Mesendoderm (in vitro differentiated cells): Measurements from ENCODE around the gene CNNM1.

Source experiments
- DNase-seq: peaks from one replicate; pipeline ENCODE4 v3.0.0; 2013
- H2AK5ac ChIP-seq: 2 replicates; pipeline ENCODE4 v1.6.1; 2013; ENCODE audit warnings: low read length, inconsistent platforms
- H2BK120ac ChIP-seq: 2 replicates; pipeline ENCODE4 v1.6.1; 2013; ENCODE audit warnings: low read depth, mild to moderate bottlenecking, low read length, moderate library complexity, mixed read lengths
- H2BK15ac ChIP-seq: replicated peaks from 2 replicates; pipeline ENCODE4 v1.6.1; 2013; ENCODE audit warnings: low read depth, mild to moderate bottlenecking, moderate library complexity
- H2BK5ac ChIP-seq: 2 replicates; pipeline ENCODE4 v1.6.1; 2013; ENCODE audit warnings: low read length, inconsistent platforms
- H3K18ac ChIP-seq: 2 replicates; pipeline ENCODE4 v1.6.1; 2013; ENCODE audit warnings: mild to moderate bottlenecking, low read length, mixed read lengths
- H3K23ac ChIP-seq: one replicate; pipeline ENCODE4 v1.6.1; 2013; ENCODE audit warnings: low read length
- H3K27ac ChIP-seq: 2 replicates; pipeline ENCODE4 v1.5.1; 2013; ENCODE audit warnings: low read depth, mild to moderate bottlenecking, inconsistent platforms, low read length, moderate library complexity
- H3K27me3 ChIP-seq: 2 replicates; pipeline ENCODE4 v1.6.1; 2013; ENCODE audit warnings: low read length, control low read depth, mild to moderate bottlenecking, inconsistent platforms; ENCODE audit not compliant: insufficient read depth, poor library complexity
- H3K36me3 ChIP-seq: 2 replicates; pipeline ENCODE4 v1.6.1; 2013; ENCODE audit warnings: low read length, inconsistent platforms; ENCODE audit not compliant: control insufficient read depth, insufficient read depth
- H3K4ac ChIP-seq: one replicate; pipeline ENCODE4 v1.6.1; 2013; ENCODE audit warnings: low read depth, mild to moderate bottlenecking, low read length, moderate library complexity
- H3K4me1 ChIP-seq: 2 replicates; pipeline ENCODE4 v1.6.1; 2013; ENCODE audit warnings: low read depth, low read length, inconsistent platforms; ENCODE audit not compliant: control insufficient read depth
- H3K4me2 ChIP-seq: 2 replicates; pipeline ENCODE4 v1.6.1; 2013; ENCODE audit warnings: low read length
- H3K4me3 ChIP-seq: 2 replicates; pipeline ENCODE4 v1.5.1; 2013; ENCODE audit warnings: mild to moderate bottlenecking, low read length
- H3K56ac ChIP-seq: one replicate; pipeline ENCODE4 v1.6.1; 2013; ENCODE audit warnings: low read length
- H3K79me1 ChIP-seq: 2 replicates; pipeline ENCODE4 v1.6.1; 2013; ENCODE audit warnings: low read length, inconsistent platforms
- H3K79me2 ChIP-seq: 2 replicates; pipeline ENCODE4 v1.6.1; 2013; ENCODE audit warnings: mild to moderate bottlenecking, low read length; ENCODE audit not compliant: control insufficient read depth, insufficient read depth
- H3K9ac ChIP-seq: 2 replicates; pipeline ENCODE4 v1.6.1; 2013; ENCODE audit warnings: low read length, inconsistent platforms
- H4K5ac ChIP-seq: one replicate; pipeline ENCODE4 v1.6.1; 2013; ENCODE audit warnings: low read length
- H4K8ac ChIP-seq: one replicate; pipeline ENCODE4 v1.6.1; 2013; ENCODE audit warnings: low read depth, mild to moderate bottlenecking, control low read depth, low read length, moderate library complexity
- WGBS: extraction: QIAGEN DNeasy Blood & Tissue Kit; methylation state at CpG from one replicate; pipeline ENCODE4 v1.1.7; 2013; ENCODE audit warnings: low lambda C conversion rate, missing lambda C conversion rate; ENCODE audit not compliant: insufficient coverage; ENCODE audit errors: extremely low coverage; 5-methylcytosine and 5-hydroxymethylcytosine counted together

The CNNM1 gene

GRCh38 chr10:99422529-99423096 lies 93.5 kb downstream of the CNNM1 start:
- no peak overlapping the region for H2AK5ac ChIP-seq
- H3K36me3 ChIP-seq: no peaks in the 10 kb centered on the region
- no peak overlapping the region for H2BK15ac ChIP-seq
- no peak overlapping the region for H2BK5ac ChIP-seq
- H3K18ac ChIP-seq: no peak overlapping the region
- H3K79me1 ChIP-seq: peaks cover 8% of the 10 kb centered on the region
- no peak overlapping the region for H2BK120ac ChIP-seq
- H3K56ac ChIP-seq: no peak overlapping the region
- no peak overlapping the region for H3K4me2 ChIP-seq
- no peak overlapping the region for H3K9ac ChIP-seq
- H3K27ac ChIP-seq: no peak overlapping the region
- H4K5ac ChIP-seq: no peak overlapping the region
- H4K8ac ChIP-seq: no peak overlapping the region
- no CpG with 5 or more reads among the region's 5 CpGs for WGBS
- no peaks in the 10 kb centered on the region for H3K4me1 ChIP-seq
- no peak overlapping the region for H3K4me3 ChIP-seq
- no peak overlapping the region for H3K23ac ChIP-seq
- no peak overlapping the region for H3K4ac ChIP-seq
- no peaks in the 10 kb centered on the region for H3K27me3 ChIP-seq
- H3K79me2 ChIP-seq: peaks cover 3% of the 10 kb centered on the region
- no peak for DNase-seq

GRCh38 chr10:99424656-99425055 lies 95.5 kb downstream of the CNNM1 start:
- Histone ChIP-seq H2BK15ac (no peak overlapping the region), H3K27me3 (no peaks in the 10 kb centered on the region), H3K9ac (no peak overlapping the region), H2AK5ac (no peak overlapping the region), H3K27ac (no peak overlapping the region), H3K23ac (no peak overlapping the region), H3K4ac (no peak overlapping the region), H3K36me3 (no peaks in the 10 kb centered on the region), H3K18ac (no peak overlapping the region), H3K4me2 (no peak overlapping the region), H3K4me3 (no peak overlapping the region), H4K5ac (no peak overlapping the region), H2BK120ac (no peak overlapping the region), H3K79me1 (peaks cover 12% of the 10 kb centered on the region), H4K8ac (no peak overlapping the region), H2BK5ac (no peak overlapping the region), H3K79me2 (peaks cover 11% of the 10 kb centered on the region), H3K4me1 (peaks cover 2% of the 10 kb centered on the region), H3K56ac (no peak overlapping the region)
- DNase-seq: no peak
- no CpG with 5 or more reads among the region's 1 CpG for WGBS

GRCh38 chr10:99425204-99425603 lies 96.0 kb downstream of the CNNM1 start:
- Histone ChIP-seq H3K56ac (no peak overlapping the region), H2BK120ac (no peak overlapping the region), H3K9ac (no peak overlapping the region), H3K4me3 (no peak overlapping the region), H3K4me2 (no peak overlapping the region), H2AK5ac (no peak overlapping the region), H2BK5ac (no peak overlapping the region), H3K27ac (no peak overlapping the region), H4K8ac (no peak overlapping the region), H3K4me1 (peaks cover 2% of the 10 kb centered on the region), H3K27me3 (no peaks in the 10 kb centered on the region), H3K79me1 (peaks cover 15% of the 10 kb centered on the region), H3K4ac (no peak overlapping the region), H4K5ac (no peak overlapping the region), H3K23ac (no peak overlapping the region), H3K79me2 (peaks cover 16% of the 10 kb centered on the region), H3K18ac (no peak overlapping the region), H2BK15ac (no peak overlapping the region), H3K36me3 (no peaks in the 10 kb centered on the region)
- no peak for DNase-seq
- WGBS: no CpG with 5 or more reads among the region's 1 CpG

DNA sequence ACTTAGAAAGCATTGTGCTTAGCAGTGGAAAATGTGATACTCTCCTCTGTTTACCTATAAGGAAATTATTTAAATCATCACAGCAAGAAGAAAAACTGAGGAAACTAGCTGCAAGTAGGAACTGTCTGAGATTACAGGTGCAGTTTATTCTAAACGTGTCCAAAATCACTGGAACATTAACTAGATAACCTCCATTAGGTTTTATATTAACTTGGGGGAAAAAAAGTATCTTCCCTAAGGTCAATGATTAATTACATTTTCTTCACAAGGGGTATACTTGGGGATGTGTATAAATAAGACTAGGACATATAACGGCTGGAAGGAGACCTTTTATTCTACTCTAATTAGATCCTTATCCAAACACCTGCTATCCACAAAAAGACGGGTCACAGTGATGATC lies 97.5 kb downstream of the CNNM1 start:
- Histone ChIP-seq H3K79me1 (peaks cover 15% of the 10 kb centered on the region), H3K4me2 (no peak overlapping the region), H3K4ac (no peak overlapping the region), H2AK5ac (no peak overlapping the region), H3K79me2 (peaks cover 14% of the 10 kb centered on the region), H3K36me3 (no peaks in the 10 kb centered on the region), H4K5ac (no peak overlapping the region), H3K27ac (no peak overlapping the region), H3K56ac (no peak overlapping the region), H2BK15ac (no peak overlapping the region), H4K8ac (no peak overlapping the region), H3K23ac (no peak overlapping the region), H3K18ac (no peak overlapping the region), H3K4me1 (peaks cover 4% of the 10 kb centered on the region), H3K9ac (no peak overlapping the region), H3K27me3 (no peaks in the 10 kb centered on the region), H3K4me3 (no peak overlapping the region), H2BK5ac (no peak overlapping the region), H2BK120ac (no peak overlapping the region)
- no peak for DNase-seq
- no CpG with 5 or more reads among the region's 3 CpGs for WGBS

GRCh38 chr10:99427566-99428190 lies 98.5 kb downstream of the CNNM1 start:
- no peak overlapping the region for H3K4ac ChIP-seq
- H3K18ac ChIP-seq: no peak overlapping the region
- peaks cover 13% of the 10 kb centered on the region for H3K79me1 ChIP-seq
- H2AK5ac ChIP-seq: no peak overlapping the region
- H2BK5ac ChIP-seq: no peak overlapping the region
- no peak overlapping the region for H4K5ac ChIP-seq
- no CpG with 5 or more reads among the region's 4 CpGs for WGBS
- DNase-seq: no peak
- no peak overlapping the region for H2BK15ac ChIP-seq
- no peak overlapping the region for H2BK120ac ChIP-seq
- no peak overlapping the region for H4K8ac ChIP-seq
- H3K79me2 ChIP-seq: peaks cover 14% of the 10 kb centered on the region
- H3K27ac ChIP-seq: no peak overlapping the region
- H3K4me1 ChIP-seq: peaks cover 4% of the 10 kb centered on the region
- H3K9ac ChIP-seq: no peak overlapping the region
- no peak overlapping the region for H3K56ac ChIP-seq
- H3K27me3 ChIP-seq: no peaks in the 10 kb centered on the region
- H3K4me3 ChIP-seq: no peak overlapping the region
- H3K4me2 ChIP-seq: no peak overlapping the region
- no peak overlapping the region for H3K23ac ChIP-seq
- no peaks in the 10 kb centered on the region for H3K36me3 ChIP-seq
